Measurements from ENCODE around the gene ZFHX3.

ZFHX3 gene

DNA sequence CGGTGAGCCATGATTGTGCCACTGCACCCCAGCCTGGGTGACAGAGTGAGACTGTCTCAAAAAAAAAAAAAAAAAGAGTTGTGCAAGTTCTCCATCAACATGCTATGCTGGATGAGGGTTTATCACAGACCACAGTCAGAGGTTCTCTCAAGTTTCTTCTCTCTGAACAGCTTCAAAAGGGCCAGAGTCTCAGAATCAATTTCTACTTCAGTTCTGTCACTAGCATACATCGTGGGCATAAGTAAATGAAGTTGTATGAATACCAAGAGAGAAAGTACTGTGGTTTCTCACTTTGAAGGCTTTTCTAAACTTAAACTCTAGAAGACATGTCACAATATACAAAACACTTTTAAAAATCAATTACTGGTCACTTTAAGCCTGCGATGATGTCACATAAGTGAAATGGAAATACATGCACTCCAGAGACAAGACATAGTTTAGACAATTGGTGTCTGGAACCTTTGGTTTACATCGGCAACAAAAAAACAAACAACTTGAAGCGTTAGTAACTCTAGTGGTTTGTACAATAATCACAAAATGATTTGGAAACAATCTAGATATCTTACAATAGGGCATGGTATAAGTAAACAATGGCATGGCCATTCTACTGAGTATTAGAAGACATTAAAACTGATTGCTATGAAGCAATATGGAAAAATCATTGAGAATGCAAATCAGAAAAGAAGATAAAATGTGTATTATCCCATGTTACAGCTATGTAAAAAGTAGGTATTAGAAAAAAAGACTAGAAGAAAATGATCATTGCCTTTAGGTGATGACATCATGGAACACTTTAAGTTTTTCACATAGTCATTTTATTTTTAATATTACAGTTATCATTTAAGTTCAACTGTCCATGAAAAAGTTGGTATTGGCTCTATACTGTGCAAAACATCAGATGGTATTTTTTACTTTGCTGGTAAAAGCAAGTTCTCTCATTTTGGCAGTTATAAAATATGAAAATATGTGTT, 232.3 kb downstream of the ZFHX3 start:
- no peak for DNase-seq

DNA sequence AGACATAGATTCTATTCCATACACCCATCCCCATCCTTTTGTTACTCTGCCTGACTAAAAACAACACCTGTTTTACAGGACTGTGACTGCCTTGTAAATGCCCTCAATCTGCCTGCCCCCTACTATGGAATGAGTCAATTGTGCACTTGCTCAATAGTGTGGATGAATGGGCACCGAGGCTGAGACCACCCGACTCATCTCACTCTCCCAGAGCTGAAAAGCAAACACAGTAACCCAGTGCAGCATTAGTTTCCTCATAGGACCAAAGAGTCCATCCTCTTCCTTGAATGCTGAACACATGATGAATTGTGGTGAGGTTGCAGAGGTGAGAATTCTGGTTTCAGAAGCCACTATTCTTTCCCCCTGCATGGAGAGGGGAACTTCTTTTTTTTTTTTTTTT, 233.7 kb downstream of the ZFHX3 start:
- no peak for DNase-seq

DNA sequence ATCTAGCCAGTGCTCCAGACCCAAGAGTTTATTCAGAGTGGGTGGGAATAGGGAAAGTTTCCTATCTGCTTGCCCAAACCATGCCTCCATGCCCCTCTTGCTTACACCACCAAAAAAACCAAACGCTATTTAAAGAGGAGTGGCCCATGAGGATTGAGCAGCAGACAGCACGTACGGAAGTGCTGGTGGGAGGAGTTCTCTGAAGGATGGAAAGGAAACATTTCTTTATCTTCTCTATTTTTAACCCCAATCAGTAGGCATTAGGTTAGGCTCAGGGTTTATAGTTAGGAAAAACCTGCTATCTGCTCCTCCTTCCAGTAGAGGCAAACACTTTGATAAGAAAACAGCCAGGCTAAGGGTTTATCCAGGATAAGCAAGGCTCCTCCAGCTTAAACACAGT, 235.3 kb downstream of the ZFHX3 start:
- DNase-seq: no peak

DNA sequence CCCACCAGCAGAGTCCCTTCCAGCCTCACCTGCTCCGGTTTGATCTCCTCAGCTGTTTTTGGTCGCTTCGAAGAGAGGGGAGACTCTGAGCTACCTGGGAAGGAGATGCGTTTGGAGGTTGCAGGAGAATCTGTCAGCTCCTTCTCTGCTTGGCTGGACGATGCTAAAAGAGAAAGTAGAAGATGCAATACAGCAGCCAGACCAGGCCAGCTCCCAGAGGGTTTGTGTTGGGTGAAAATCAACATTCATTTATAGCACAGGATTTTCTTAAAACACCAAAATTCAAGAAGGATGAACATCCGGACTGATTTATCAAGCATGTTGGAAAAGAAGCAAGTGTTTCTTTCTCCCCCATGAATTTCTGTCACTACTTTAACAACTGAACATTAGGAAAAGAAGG, 236.1 kb downstream of the ZFHX3 start:
- no peak for DNase-seq

DNA sequence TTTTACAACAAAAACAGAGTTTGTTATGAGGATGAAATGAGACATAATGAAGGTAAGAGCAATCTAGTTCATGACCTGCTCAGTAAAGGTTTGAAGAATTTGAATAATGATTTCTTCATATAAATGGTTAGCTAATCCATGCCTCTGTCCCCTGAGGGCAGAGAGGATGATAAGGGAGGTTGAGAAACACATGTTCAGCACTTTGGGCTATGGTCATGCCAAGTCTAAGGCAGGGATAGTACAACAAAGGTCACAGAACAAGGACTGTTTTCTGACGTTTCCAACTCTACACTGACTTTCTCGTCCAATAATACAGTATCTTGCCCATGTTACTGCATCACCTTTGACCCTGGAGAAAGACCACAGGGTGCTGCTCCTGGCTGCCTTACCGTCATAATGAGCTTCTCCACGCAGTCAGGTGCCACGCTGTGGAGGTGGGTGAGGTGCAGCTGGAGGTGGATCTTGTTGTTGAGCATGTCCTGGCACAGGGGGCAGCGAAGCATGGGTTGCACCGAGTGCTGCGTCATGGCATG, 236.7 kb downstream of the ZFHX3 start:
- no peak for DNase-seq

DNA sequence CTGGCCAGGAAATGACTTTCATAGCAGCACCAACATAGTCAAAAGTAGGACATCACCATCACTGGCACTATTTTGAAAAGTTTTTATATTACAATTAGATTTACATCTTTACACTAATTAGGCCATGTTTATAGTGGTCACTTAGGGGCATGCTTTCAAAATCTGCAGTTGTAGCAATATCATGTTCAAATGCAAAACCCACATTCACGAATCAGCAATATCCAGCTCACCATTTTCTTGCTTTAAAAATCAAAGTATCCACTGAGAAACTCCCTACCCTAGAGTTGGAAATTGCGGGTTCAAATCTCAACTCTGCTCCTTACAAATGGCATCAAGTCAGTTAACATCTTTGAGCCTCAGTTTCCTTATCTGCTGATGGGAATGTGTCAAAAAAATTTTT, 237.4 kb downstream of the ZFHX3 start:
- no peak for DNase-seq

DNA sequence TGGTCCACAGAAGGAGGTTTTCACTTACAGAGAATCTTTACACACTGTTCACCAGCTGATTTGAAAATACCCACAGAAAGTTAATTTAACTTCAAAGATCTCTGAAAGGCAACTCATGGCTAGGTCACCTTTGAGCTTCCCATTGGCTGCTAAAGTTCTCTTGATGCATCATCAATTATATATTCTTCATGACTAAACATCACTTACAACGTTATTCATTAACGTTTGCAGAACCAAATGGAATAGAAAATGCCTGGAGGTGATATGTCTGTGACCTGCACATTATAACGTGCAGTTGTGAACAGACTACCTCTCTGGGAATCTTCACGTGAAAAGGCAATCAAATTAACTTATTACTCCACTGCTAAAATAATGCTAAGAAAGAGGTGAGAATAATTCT, 238.5 kb downstream of the ZFHX3 start:
- DNase-seq: no peak

DNA sequence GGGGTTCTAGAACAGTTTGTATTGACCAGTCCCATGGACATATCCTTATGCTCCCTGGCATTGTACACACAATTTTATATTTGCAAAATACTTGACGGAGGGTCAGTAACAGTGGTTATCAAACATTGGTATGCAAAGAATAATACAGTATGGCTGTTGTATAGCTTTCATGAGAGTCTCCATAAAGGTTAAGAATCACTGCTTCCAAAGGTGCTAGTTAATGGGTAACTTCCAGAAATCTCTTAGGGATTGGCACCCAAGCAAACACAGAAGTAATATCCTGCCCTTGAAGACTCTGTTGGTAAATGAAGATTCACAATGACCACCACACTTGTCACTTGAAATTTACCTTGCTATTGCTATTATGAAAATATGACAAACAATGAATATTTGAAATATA, 239.2 kb downstream of the ZFHX3 start:
- no peak for DNase-seq

DNA sequence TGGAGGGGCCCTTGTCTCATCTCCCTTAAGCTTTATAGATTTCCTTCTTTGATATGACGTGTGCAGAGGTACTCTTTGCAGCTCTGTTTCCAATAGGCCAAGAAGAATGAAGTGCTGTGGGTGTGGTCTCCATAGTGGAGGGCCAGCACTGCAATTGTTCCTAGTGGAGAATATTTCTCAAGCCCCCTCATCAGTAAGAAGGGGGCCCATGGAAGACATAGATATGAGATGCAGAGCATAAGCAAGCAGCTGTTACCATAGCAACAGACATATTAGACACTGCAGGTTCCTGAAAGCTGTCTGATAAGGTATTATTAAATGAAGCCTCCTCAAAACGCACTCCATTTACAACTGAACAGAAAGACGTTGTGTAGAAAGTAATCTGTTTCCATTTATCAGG, 240.7 kb downstream of the ZFHX3 start:
- no peak for DNase-seq

DNA sequence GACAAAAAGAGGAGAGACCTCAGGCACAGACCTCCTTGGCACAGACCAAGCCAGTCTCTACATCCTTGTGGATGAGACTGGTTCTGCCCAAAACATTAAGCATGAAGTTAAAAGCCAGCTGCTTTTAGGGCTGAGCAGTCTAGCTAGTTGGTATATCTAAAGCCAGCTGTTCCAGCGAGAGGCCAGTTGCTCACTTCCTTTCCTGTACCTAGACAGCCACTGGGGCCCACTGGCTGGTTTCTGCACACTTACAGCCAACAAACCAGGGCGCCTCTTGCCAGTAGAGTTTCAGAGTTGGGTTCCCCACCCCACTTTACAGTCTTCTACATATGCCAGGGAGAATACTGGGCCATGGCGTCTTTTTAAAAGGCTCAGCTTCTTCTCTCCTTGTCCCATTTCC, 242.4 kb downstream of the ZFHX3 start:
- no peak for DNase-seq

DNA sequence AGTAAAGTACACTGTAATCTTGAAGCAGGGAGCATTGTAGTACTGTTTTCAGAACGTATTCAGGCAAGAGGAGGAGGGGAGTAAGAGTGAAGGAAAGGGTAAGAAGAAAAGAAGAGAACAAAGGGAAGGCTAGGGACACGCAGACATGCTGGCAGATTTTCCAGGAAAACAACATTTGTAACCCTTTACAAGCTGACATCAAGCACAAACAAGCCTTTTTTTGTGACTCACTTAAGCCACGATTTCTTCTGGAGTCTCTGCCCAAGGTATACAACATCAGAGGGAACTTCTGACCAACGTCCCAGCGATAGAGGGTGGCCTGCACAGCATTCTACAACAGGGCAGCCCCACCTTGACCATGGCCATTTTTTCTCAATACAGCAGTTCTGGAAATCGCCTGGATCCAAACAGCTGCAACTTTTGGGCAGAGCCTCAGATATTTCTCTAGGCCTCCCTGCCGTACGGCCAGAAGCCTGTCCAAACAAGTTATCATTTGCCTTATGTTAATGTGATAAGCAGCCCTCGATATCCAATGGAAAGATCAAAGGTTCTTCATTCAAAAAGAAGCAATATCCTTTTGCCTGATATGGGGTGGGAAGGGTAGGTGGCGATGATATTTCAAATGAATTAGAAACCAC, 247.3 kb downstream of the ZFHX3 start:
- DNase-seq: no peak

DNA sequence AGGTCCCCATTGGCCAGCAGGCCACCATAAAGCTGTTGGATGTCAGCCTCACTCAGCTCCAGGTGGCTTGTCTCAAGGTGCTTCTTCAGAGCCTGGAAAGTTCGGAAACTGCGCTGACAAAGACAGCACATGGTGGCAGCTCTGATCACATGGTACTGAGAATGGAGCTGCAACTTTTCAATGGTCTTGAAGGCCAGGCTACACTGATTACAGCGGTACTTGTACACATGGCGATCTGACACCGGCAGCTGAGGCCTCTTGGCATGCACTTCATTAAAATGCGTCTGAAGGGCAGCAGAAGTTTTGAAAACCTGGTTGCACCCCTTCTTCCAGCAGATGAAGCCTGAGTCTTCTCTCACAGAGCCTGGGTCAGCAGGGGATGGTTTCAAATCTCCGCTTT, 249.7 kb downstream of the ZFHX3 start:
- no peak for DNase-seq

DNA sequence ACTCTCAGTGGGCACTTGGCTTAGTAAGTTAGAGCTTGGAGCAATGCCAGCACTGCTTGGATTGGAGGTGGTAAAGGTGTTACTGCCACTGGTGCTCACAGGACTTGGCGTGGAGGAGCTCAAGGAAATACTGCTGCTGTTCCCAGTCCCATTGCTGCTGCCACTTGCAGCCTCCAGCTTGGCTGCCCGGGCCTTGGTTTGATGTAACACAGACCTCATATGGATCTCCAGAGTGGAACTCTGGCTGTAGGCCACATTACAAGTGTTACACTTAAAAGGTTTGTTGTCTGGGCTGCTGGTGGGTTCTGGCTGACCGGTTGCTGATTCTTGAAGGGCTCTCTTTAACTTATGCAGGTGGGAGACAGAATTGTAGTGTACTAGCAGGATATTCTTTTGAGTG, 250.3 kb downstream of the ZFHX3 start:
- DNase-seq: no peak

DNA sequence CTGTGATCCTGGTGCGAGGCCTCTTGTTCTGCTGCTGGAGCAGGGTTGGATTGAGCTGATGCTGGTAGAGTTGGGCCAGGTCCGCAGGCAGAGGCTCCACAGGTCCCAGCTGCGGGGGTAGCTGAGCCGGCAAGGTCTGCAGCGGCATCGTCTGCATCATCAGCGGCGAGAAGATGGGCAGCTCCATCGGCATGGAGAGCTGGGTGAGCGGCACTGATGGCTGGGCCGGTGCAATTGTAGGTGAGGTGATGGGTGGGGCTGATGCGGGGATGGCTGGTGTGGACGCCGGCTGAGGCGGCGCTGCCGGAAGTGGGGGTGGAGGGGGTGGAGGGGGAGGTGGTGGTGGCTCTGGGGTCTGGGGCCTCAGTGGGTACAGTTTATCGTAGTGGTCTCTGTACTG, 251.7 kb downstream of the ZFHX3 start:
- DNase-seq: no peak

DNA sequence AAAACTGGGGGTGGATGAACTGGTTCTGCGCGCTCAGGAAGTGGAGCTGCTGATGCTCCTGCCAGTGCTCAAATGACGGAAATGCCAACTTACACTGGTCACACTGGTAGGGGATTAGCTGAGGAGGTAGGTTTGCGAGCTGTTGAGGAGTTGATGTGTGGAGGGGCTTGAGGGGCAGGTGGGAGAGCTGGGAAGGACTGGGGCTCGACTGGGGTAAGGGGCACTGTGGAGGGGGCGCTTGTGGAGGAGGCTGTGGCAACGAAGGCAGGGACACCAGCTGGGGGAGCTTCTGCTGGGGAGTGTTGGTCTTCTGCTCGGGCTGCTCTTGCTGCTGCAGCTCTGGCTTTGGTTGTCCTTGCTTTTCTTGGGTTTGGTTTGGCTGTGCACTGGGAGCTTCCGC, 252.9 kb downstream of the ZFHX3 start:
- no peak for DNase-seq

DNA sequence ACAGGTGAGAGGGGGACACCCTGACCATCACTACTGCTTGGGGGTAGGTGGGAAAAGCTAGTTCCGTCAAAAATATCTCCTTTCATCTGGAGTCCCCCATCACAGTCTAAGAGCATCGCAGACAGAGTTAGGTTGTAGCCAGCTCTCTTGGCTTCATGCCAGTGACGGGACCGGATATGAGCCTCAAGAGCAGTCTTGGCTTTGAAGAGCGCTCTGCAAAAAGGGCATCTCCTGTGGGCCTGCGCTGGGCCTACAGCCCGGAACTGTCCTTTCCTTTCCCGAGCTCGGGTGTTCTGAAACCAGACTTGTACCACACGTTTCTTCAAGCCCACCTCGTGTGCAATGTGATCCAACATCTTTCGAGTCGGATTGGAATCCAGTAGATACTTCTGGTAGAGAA, 253.6 kb downstream of the ZFHX3 start:
- DNase-seq: no peak

DNA sequence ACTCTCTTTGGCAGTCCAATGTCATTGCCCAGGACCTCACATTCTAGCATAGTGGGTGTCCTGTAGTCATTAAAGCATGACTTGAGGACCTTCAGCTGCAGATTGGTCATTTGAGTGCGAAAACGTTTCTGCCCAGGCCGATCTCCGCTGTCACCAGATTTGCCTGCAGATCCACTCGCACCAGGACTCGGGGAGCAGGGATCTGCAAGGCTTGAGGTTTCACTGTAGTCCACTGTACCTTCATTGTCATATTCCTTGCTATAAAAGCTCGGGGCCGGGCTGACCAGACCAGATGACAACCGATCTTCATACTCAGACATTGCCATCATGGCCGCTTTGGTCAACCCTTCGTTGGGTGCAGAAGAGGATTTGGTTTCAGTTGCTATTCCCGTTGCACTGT, 254.2 kb downstream of the ZFHX3 start:
- DNase-seq: no peak

DNA sequence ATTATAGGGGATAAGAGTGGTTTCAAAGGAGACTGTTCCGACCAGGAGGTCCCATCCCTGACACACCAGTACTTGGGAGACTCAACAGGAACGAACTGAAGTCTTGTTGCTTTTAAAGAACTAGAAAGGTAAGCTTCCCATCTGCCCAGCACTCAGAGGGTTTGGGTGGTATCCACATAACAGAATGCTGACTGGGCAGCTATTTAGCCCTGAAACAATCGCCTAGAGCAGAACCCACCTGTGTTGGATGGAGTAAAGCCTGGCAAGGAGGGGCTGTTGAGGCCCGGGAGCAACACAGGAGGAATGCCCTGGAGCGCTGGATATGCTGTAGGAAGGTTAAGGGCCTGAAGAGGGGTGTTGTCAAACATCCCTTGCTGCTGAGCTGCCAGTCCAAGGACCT, 254.9 kb downstream of the ZFHX3 start:
- DNase-seq: no peak

DNA sequence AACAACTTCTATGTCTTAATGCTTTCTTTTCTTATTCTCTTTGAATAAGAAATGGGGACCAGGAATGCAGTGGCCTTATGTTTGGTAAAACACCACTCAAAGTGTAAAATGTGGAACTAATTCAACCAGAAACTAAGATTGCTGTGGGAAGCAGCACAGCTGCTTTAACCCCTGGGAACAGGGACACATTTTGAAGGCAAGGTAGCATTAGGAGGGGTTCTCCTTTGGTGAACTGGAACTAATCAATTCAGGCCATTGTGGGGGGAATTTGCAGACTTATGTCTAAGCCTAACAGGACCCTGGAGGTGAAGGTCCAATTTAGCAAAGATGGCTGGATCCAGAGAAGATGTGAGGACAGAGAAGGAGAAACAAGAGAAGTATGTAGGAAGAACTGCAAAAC, 256.1 kb downstream of the ZFHX3 start:
- DNase-seq: no peak

DNA sequence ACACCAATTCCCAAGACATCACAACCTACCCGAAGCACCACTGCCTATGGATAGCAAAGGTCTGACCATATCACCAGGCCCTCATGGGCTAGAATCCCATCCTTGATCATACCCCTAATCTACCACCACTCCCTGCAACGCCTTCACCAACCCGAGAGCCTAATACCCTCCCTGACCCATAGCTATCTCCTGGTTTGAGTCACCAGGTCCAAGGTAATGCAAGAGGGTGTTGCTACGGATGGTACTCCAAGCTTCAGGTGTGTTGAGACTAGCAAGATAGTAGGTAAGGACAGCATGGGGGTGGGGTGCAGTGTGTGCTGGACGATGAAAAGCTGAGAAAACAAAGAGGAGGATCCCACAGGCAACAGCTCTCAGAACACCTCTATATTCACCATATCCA, 258.0 kb downstream of the ZFHX3 start:
- no peak for DNase-seq

DNA sequence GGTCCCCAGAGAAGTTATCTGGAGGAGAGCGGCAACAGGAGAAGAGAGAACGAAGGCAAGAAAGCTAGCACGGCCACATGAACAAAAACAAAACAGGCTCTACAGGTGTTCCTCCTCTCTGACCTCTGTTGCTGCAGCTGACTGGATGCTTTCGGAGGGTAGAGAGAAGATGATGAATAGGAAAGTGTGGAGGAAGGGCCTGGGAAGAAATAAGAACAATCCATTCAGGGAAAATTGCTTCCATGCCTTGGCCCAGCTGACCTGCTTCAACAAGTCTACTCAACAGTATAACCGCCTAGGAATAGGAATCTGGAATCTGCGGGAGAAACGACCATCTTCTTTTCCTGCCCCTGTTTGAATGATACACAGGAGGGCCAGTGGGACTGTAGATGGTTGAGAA, 258.5 kb downstream of the ZFHX3 start:
- no peak for DNase-seq

DNA sequence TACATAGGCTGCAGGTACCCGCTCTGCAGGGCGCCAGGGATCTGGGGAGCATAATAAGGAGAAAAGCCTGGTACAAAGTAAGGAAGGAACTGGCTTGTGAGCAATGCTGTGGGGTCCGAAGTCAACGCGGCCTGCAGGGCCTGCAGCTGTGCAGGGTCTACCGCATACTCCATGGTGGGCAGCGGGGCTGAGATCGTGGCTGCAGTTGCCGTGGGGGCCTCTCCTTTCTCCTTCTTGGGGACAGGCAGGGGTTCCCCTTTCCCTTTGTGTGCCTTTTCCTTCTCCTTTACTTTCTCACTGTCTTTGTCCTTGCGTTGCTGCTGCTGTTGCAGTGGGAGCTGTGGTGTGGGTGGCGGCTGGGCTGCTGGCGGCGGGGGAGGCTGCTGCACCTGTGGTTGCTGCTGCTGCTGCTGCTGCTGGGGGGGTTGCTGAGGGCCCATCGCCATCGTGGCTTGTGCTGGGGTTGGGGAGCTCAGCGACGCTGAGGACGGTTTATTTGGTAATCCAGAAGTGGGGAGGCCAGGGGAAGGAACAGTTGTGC, 259.6 kb downstream of the ZFHX3 start:
- DNase-seq: no peak

DNA sequence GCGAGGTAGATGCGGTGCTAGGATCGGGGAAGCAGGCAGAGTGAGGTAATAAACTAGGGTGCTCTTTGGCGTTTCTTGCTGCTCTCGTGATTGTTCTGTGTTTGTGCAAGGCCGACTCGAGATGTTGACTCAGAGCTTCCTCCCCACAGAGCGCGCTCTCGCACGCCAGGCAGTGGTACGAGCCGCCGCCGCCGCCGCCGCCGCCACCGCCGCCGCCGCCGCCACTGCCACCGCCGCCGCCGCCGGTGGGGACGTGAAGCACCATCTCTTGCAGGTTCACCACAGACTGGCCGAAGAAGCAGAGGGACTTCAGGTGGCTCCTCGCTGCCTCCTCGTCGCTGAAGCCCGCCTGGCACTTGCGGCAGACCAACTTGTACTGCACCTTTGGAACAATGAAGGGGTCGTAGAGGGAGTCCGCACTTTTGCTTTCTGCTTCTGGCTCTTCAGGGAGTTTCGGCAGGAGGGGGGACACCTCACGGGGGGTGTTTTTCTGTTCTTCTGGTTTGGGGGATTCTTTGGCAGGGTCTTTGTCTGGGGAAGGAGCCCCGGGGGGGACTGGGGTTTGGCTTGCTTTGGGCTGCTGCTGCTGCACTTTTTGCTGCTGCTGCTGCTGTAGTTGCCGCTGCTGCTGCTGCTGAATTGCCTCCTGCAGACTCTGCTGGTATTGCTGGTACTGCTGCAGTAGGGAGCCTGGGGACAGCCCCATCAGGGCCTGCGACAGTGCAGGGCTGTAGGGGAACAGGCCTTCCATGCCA, 260.2 kb downstream of the ZFHX3 start:
- no peak for DNase-seq

Data from cerebellar nuclear complex (tissue), 1 donor.